Keratinocyte (primary cell): Measurements from ENCODE around the gene AHSP. TPM values are rescaled to one million over a fixed set of nuclear protein-coding genes. Genes with fewer than 3 reads are reported as not detected.

Source experiments
- DNase-seq: peaks from one replicate; pipeline ENCODE4 v3.0.0-alpha.2; 2011; ENCODE audit warnings: low read depth, missing footprints, low spot score
- FAIRE-seq: peaks from 2 replicates; lab custom pipeline; 2011; peaks lifted over from hg19 to GRCh38; lab: Jason Lieb, UNC
- H2AFZ ChIP-seq: 2 replicates; pipeline ENCODE4 v1.6.0; 2012; ENCODE audit warnings: low read length, control low read depth, inconsistent platforms; ENCODE audit not compliant: control insufficient read depth
- H3K27ac ChIP-seq: 2 replicates; pipeline ENCODE4 v1.5.1; 2011; ENCODE audit warnings: low read length; ENCODE audit not compliant: control insufficient read depth, insufficient read depth
- H3K27me3 ChIP-seq: 3 replicates; pipeline ENCODE4 v1.6.0; 2011; ENCODE audit warnings: low read length; ENCODE audit not compliant: control insufficient read depth, insufficient read depth; ENCODE audit errors: extremely low read depth
- H3K36me3 ChIP-seq, 2 experiments: 2 replicates in 1 of 2; 3 replicates in 1 of 2; pipeline ENCODE4 v1.5.1; 2011; ENCODE audit warnings: low read length in 2 of 2, mild to moderate bottlenecking in 1 of 2; ENCODE audit not compliant: control insufficient read depth in 2 of 2, insufficient read depth in 2 of 2; ENCODE audit errors: extremely low read depth in 1 of 2
- H3K4me1 ChIP-seq: 3 replicates; pipeline ENCODE4 v1.5.1; 2011; ENCODE audit warnings: low read length; ENCODE audit not compliant: control insufficient read depth, insufficient read depth; ENCODE audit errors: extremely low read depth
- H3K4me2 ChIP-seq: 3 replicates; pipeline ENCODE4 v1.6.0; 2011; ENCODE audit warnings: low read depth, low read length; ENCODE audit not compliant: control insufficient read depth, insufficient read depth; ENCODE audit errors: extremely low read depth
- H3K4me3 ChIP-seq, 3 experiments: fragments of 200-600 bp in 1 of 3; sonication (generic) in 1 of 3; 2 replicates in 2 of 3; 3 replicates in 1 of 3; pipeline ENCODE4 v1.5.1; 2011 to 2016; ENCODE audit warnings: low read length in 3 of 3, mild to moderate bottlenecking in 3 of 3, control low read depth in 2 of 3, inconsistent platforms in 1 of 3, low read depth in 1 of 3, mixed read lengths in 1 of 3, mixed run types in 1 of 3, moderate library complexity in 1 of 3; ENCODE audit not compliant: control insufficient read depth in 2 of 3, insufficient read depth in 2 of 3; ENCODE audit errors: extremely low read depth in 1 of 3
- H3K79me2 ChIP-seq: 2 replicates; pipeline ENCODE4 v1.6.0; 2012; ENCODE audit warnings: low read length; ENCODE audit not compliant: control insufficient read depth, insufficient read depth
- H3K9ac ChIP-seq: 3 replicates; pipeline ENCODE4 v1.6.0; 2011; ENCODE audit warnings: low read length; ENCODE audit not compliant: control insufficient read depth, insufficient read depth; ENCODE audit errors: extremely low read depth
- H3K9me1 ChIP-seq: 3 replicates; pipeline ENCODE4 v1.6.0; 2011; ENCODE audit warnings: low read length; ENCODE audit not compliant: control insufficient read depth, insufficient read depth; ENCODE audit errors: extremely low read depth
- H3K9me3 ChIP-seq: 2 replicates; pipeline ENCODE4 v1.5.1; 2012; ENCODE audit warnings: low read depth, low read length; ENCODE audit not compliant: control insufficient read depth
- H4K20me1 ChIP-seq: 3 replicates; pipeline ENCODE4 v1.6.0; 2011; ENCODE audit warnings: low read length; ENCODE audit not compliant: control insufficient read depth, insufficient read depth; ENCODE audit errors: extremely low read depth
- CTCF ChIP-seq, 3 experiments: IDR thresholded peaks in 1 of 3; conservative IDR thresholded peaks in 1 of 3; optimal IDR thresholded peaks in 1 of 3; 2 replicates in 2 of 3; 3 replicates in 1 of 3; pipeline versions ENCODE3 to v1.5.1; 2011; ENCODE audit warnings: low read length in 3 of 3, mild to moderate bottlenecking in 3 of 3, moderate library complexity in 2 of 3, control low read depth in 1 of 3, inconsistent platforms in 1 of 3; ENCODE audit not compliant: insufficient read depth in 2 of 3; ENCODE audit errors: extremely low read depth in 1 of 3
- EZH2 ChIP-seq: IDR thresholded peaks from one replicate; pipeline ENCODE4 v1.6.1; 2012; ENCODE audit warnings: inconsistent platforms, mild to moderate bottlenecking, low read length, moderate library complexity
- dilution Hi-C: fragments of 300-500 bp; cut with MboI; formaldehyde crosslinking; loops from one replicate; pipeline ENCODE4 v1.7.0; 2020; ENCODE audit warnings: low sequenced_read_pairs; ENCODE audit not compliant: extremely low pct_ligation_motif_present
- polyA plus RNA-seq, 5 experiments: library from polyadenylated mRNA; depleted of rRNA in 3 of 5; stranded (reverse) in 3 of 5; stranded (forward) in 1 of 5; unstranded in 1 of 5; fragments of >200 nt; gene quantifications; 1 replicate in 1 of 5; 2 replicates in 3 of 5; 3 replicates in 1 of 5; pipeline versions ENCODE4 v1.2.1 to v1.2.3, GENCODE V29; 2011 to 2012; ENCODE audit warnings: missing spikeins in 2 of 5, low read depth in 1 of 5, low replicate concordance in 1 of 5

The AHSP gene
- polyA plus RNA-seq, 1 donor (not counting 4 experiments of a cell fraction or from before 2014, with no cell fraction given) = not detected

DNA sequence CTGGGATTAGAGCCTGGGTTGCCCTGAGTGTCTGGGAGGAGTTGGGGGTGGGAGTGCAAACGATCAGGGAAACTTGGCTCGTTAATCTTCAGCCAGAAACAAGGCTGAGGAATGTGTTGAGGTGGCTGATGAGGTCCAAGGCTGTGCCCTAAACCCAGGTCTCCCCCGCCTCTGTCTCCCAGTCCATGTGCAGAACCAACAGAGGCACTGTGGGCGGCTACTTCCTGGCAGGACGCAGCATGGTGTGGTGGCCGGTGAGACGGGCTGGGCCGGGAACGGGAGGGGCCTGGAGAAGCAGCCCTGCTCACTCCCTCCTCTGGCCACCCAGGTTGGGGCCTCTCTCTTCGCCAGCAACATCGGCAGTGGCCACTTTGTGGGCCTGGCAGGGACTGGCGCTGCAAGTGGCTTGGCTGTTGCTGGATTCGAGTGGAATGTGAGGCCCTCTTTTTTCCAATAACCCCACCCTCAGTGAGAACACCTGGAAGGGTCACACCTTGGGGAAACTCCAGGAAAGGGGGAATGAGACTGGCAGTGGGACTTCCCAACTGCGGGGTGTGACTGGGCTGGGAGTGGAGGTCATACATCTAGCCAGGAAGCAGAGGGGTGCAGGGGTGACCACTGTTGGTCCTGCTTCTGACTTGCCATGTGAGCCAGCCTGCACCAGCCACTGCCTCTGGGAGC lies 43.1 kb upstream of the AHSP start:
- peaks cover 16% of the 10 kb centered on the region for H3K27me3 ChIP-seq
- no peak overlapping the region for H3K9ac ChIP-seq
- no peak overlapping the region for H2AFZ ChIP-seq
- no peak for TF ChIP-seq CTCF (optimal IDR thresholded peaks at IDR 0.05 in 1 of 3, IDR thresholded peaks at IDR 0.05 in 1 of 3, conservative IDR thresholded peaks at IDR 0.05 in 1 of 3; ENCODE audit: extremely low read depth in 1 of 3, insufficient read depth in 2 of 3, low read length in 3 of 3)
- TF ChIP-seq EZH2 = no peak
- H4K20me1 ChIP-seq = no peaks in the 10 kb centered on the region
- H3K4me1 ChIP-seq = peaks cover 14% of the 10 kb centered on the region
- DNase-seq = no peak
- no peak overlapping the region for H3K4me2 ChIP-seq
- dilution Hi-C loops = no loop called here
- no peaks in the 10 kb centered on the region for H3K36me3 ChIP-seq
- no peak for FAIRE-seq
- no peaks in the 10 kb centered on the region for H3K9me3 ChIP-seq
- H3K79me2 ChIP-seq = no peaks in the 10 kb centered on the region
- no peak overlapping the region for H3K27ac ChIP-seq
- no peaks in the 10 kb centered on the region for H3K9me1 ChIP-seq
- no peak overlapping the region for H3K4me3 ChIP-seq

DNA sequence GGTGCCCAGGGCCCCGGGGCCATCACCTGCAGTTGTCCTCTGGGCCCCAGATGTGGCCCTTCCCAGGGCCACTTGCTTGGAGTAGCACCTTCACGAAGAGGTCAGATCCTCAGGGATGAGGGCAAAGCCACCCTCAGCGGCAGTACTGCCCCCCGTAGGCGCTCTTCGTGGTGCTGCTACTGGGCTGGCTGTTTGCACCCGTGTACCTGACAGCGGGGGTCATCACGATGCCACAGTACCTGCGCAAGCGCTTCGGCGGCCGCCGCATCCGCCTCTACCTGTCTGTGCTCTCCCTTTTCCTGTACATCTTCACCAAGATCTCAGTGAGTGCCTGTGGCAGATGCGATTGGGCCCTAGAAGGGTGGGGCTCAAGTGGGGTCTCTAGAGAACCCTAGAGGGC lies 42.1 kb upstream of the AHSP start:
- no peak for FAIRE-seq
- dilution Hi-C loops = no loop called here
- Histone ChIP-seq H3K27me3 (peaks cover 16% of the 10 kb centered on the region), H3K79me2 (no peaks in the 10 kb centered on the region), H3K9me1 (no peaks in the 10 kb centered on the region), H3K27ac (no peak overlapping the region), H3K4me2 (no peak overlapping the region), H3K9me3 (no peaks in the 10 kb centered on the region), H3K4me3 (no peak overlapping the region), H4K20me1 (no peaks in the 10 kb centered on the region), H3K4me1 (peaks cover 14% of the 10 kb centered on the region), H3K9ac (no peak overlapping the region), H2AFZ (no peak overlapping the region), H3K36me3 (peaks cover 0 to 3% of the 10 kb centered on the region in 2 experiments)
- TF ChIP-seq CTCF (optimal IDR thresholded peaks at IDR 0.05 in 1 of 3, IDR thresholded peaks at IDR 0.05 in 1 of 3, conservative IDR thresholded peaks at IDR 0.05 in 1 of 3; ENCODE audit: extremely low read depth in 1 of 3, insufficient read depth in 2 of 3, low read length in 3 of 3) (no peak), EZH2 (no peak)
- DNase-seq = no peak
